ENCODE results near the gene SV2B.

SV2B gene

GRCh38 chr15:91265416-91265940, 165.4 kb downstream of the SV2B start:
- DNase-seq (ENCODE audit: low read depth, low spot score) = no peak

DNA sequence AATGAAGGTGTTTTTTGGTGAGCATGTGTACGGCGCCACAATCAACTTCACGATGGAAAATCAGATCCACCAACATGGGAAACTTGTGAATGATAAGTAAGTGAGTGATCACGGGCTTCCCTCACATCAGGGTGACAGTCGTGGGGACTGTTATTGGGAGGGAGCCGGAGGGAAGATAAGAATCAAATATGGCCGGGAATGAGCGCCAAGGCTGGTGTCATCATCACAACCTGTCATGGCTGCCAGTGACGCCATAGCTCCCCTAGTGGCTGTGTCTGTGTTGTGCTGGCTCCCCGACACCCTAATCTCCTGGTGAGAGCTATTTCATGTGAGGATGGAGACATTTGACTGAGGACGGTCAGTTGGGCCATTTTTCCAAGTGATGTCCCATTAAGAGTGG, 168.5 kb downstream of the SV2B start:
- no peak for DNase-seq (ENCODE audit: low read depth, low spot score)

DNA sequence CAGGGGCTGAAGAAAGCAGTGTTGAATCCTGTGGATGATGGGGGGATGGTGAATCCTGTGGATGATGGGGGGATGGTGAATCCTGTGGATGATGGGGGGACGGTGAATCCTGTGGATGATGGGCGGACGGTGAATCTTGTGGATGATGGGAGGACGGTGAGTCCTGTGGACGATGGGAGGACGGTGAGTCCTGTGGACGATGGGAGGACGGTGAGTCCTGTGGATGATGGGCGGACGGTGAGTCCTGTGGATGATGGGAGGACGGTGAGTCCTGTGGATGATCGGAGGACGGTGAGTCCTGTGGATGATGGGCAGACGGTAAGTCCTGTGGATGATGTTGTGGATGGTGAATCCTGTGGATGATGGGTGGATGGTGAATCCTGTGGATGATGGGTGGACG, 170.7 kb downstream of the SV2B start:
- no peak for DNase-seq (ENCODE audit: low read depth, low spot score)

DNA sequence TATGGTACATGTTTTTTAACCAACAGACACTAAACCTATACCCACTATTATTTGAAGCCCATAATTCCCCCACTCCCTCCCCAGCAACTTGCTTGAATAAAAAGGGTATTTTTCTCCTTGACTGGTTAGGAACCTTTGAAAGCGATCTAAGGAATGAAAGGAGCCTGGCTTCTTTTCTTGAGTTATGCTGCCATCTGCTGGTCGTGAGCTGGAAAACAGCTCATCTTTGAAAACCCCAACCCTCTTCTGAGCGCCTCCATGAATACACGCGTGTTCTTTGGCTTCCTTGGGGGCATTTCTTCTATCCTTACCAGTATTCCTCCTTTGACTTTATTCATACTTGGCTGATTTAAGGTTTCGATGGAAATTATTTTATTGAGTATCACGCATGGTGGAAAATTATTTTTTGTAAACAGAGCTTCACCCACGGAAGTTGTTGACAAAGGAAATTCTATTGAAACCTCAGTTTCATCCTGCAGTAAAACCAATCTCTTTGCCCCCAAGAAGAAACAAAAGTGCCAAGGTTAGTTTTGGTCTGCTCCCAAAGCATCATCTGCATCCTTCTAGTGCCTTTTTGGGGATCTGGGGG, 171.6 kb downstream of the SV2B start:
- DNase-seq (ENCODE audit: low read depth, low spot score) = peak; percentile 40

DNA sequence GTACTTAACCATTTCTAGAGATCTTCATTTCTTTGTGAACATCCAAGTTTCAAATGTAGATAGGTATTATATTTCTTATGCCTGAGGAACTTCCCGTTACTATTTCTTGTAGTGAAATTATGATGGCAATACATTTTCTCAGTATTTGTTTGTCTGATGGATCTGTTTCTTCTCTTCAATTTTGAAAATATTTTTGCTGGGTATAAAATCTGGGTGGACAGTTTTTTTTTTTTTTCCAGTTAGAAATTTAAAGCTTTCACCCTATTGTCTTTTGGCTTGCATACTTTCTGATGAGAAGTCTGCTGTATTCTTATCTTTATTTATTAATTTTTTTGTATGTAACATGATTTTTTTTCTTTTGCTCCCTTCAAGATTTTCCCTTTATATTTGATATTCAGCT, 175.8 kb downstream of the SV2B start:
- no peak for DNase-seq (ENCODE audit: low read depth, low spot score)

- no peak for DNase-seq (ENCODE audit: low read depth, low spot score)
Observed at GRCh38 chr15:91278951-91279350, 178.9 kb downstream of the SV2B start.

DNA sequence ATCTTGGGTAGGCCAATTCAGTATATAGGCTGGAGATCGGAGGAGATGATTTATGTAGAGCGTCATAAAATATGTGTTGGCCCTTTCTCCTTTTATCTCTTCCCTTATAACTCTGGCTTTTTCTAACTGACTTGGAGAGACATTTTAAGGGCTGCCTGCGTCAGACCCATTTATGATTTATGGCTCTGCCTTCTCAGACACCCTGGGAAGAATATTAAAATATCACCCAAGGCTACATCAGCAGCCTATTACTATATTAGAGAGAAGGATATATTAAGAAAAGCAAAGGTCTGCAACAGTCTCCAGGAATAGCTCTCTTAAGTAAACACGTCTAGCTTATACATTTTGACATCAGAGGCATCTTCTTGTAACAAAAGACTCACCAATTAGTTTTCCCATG, 179.4 kb downstream of the SV2B start:
- no peak for DNase-seq (ENCODE audit: low read depth, low spot score)

DNA sequence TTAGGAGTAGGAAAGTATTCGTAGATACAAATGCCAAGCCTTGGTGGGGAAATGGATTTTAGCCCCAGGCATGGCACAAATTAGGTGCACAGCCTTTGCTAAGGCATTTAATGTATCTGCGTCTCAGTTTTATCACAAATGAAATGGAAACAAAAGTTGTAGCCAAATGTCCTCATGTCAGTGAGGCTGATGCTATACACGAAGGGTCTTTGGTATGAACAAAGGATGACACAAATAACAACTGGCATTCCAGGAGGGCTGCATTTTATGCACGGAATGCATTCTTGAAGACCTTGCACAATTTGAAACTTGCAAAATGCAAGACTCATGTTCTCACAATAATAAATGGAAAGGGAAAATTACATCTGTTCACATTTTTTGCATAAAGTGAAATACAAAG, 181.9 kb downstream of the SV2B start:
- DNase-seq (ENCODE audit: low read depth, low spot score) = no peak

DNA sequence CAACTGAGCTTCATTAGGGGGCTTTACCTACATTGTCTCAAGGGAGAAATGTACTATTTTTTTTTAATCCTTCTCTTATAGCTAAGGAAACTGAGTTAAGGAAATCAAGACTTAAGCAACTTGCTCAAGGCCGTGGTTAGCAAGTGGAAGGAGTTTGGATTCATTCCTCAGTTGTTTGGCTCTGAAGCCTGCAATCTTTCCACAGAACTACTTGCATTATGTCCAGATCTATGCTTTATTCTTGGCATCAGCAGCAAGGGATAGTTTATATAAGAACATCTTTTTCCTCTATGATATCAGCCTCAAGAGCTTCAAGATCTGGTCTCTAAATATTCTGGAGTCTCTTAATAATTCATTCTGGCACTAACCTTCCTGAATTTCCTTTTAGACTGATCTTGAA, 182.4 kb downstream of the SV2B start:
- DNase-seq (ENCODE audit: low read depth, low spot score) = no peak

DNA sequence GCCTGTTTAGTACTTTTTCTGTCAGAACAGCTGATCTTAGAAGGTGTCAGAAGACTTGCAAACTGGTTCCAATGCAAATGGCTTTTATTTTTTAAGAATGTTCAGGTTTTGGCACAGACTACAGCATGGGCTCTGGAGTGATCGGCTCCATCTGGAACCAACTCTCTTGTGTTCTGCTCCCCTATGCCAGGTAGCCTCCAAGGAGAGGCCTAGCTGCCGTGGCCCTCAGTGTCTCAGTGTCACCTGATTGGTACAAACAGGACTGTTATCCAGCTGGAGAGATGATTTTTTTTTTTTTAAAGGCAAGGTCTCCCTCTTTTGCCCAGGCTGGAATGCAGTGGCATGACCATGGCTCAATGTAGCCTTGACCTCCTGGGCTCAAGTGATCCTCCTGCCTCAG, 183.1 kb downstream of the SV2B start:
- DNase-seq (ENCODE audit: low read depth, low spot score) = no peak

- DNase-seq (ENCODE audit: low read depth, low spot score) = no peak
Observed at GRCh38 chr15:91284758-91285466, 184.9 kb downstream of the SV2B start.

DNA sequence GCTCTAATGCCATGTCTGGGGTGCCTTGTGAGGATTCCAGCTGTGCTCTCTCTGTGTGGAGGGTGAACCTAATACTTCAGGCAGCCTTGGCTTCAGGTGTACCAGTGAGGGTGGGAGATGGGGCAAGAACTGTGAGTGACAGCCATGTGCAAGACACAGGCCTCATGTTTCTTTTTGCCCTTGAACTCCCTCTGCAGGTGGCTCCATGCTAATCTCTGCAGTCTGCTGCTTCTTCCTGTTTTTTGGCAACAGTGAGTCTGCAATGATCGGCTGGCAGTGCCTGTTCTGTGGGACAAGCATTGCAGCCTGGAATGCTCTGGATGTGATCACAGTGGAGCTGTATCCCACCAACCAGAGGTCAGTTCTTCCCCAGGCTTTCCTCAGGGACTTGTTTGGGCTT, 189.3 kb downstream of the SV2B start:
- DNase-seq (ENCODE audit: low read depth, low spot score) = no peak

DNA sequence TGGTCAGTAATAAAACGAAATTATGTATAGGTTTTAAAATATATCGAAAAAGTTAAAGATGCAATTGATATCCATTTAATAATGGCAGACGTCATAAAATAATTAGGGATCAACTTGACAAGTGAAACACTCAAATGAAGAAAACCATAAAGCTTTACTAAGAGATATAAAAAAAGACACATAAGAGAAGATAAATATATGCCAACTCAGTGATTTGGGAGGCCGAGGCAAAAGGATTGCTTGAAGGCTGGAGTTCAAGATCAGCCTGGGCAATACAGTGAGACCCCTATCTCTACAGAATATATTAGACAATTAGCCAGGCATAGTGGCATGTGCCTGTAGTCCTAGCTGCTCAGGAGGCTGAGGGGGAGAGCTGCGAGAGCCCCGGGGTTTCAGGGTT, 190.5 kb downstream of the SV2B start:
- DNase-seq (ENCODE audit: low read depth, low spot score) = no peak

DNA sequence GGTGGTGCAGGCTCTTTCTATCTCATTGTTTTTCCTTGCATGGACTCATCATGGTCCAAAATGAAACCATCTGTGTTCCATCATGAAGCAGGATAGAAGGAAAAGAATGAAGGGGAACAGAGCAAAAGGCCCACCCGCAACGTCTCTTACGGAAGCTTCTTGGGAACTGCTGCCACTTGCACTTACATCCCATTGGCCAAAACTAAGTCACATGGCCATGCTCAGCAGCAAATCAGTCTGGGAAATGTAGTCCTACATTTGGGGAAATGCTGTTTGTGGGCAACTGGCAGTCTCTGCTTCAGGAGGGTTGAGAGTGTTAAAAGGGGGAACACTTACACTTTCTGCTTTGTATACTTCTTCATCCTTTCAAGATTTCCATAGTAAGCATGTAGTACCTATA, 191.6 kb downstream of the SV2B start:
- DNase-seq (ENCODE audit: low read depth, low spot score) = no peak

DNA sequence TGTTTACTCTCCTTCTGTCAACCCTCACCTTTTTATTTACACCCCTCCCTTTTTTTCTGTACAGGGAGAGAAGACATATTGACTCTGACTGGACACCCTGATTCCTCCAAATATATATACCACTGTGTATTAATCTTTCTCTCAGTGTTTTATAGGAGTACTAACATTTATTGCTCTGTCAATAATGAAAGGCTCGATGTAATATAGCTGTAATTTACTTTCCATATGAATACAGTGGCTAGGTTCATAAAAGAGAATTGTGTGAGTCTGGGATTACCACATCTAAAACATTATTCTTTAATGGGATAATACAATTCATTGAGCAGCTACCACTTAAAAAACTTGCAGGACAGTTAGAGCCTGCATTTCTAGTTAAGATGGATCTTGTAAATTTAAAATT, 194.3 kb downstream of the SV2B start:
- no peak for DNase-seq (ENCODE audit: low read depth, low spot score)

GRCh38 chr15:91294795-91295194, 194.7 kb downstream of the SV2B start:
- no peak for DNase-seq (ENCODE audit: low read depth, low spot score)

DNA sequence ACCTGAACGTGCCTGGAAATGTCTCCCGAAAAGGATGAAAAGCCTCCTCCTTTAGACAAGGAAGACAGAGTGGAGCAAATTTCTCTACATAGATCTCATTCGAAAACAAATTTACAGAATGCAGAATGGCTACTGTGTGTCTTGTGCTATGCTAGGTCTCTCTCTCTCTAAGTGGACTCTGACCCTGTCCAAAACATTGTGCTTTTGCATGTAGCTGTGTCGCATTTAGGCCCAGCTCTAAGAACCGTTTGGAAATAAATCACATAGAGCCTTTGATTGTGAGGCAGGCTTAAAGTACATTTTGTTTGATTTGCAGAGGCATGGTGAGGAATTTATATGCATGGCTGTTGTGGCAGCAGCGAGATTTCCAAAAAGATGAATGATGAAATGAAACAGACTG, 198.0 kb downstream of the SV2B start:
- no peak for DNase-seq (ENCODE audit: low read depth, low spot score)

GRCh38 chr15:91302588-91303439, 202.8 kb downstream of the SV2B start:
- peak; percentile 4 for DNase-seq (ENCODE audit: low read depth, low spot score)

DNA sequence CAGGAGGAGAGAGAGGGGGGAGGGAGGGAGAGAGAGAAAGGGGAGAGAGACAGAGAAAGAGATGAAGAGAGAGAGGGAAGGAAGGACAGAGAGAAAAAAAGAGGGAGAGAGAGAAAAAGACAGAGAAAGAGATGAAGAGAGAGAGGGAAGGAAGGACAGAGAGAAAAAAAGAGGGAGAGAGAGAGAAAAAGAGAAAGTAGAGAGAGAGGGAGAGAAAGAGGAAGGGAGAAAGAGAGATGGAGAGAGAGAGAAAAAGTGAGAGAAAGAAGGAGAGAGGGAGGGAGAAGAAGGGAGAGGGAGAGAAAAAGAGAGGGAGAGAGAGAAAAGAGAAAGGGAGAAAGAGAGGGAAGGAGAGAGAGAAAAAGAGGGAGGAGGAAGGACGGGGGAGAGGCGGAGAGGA, 204.2 kb downstream of the SV2B start:
- DNase-seq (ENCODE audit: low read depth, low spot score) = no peak

DNA sequence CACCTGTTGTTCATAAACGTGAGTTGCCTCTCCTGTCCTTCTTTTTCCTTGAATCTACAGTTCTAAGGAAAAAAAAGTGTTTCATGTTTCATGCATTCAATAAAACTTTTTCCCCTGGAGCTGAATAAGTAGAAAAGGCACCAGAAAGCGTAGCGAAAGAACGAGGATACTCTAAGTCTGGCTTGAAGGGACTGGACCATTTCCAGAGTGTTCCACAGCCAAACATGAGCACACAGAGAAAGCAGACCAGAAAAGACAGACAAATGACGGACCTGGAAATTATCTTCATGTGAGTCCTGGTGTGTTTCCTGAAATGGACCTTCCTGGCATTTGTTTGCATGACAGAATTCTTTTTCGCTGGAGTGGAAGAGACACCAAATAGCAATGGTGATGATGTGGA, 204.7 kb downstream of the SV2B start:
- no peak for DNase-seq (ENCODE audit: low read depth, low spot score)

DNA sequence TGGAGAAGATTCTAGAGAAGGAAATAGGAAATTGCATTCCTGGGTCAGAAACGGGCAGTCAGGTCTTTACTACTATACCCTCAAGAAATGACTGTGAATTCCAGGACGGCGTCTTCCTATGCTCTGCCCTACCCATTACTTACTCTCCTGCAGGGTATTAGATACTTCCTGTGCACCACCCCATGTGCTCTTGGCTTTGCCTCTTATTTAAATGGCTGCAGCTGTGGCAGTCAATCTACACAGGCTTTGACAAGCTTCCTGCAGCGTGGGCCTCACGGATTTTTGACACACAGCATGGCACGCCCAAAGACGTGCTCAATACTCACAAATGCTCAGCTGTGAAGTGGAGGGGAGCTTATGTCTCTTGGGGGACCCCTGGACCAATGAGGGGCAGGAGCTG, 206.1 kb downstream of the SV2B start:
- DNase-seq (ENCODE audit: low read depth, low spot score) = no peak

DNA sequence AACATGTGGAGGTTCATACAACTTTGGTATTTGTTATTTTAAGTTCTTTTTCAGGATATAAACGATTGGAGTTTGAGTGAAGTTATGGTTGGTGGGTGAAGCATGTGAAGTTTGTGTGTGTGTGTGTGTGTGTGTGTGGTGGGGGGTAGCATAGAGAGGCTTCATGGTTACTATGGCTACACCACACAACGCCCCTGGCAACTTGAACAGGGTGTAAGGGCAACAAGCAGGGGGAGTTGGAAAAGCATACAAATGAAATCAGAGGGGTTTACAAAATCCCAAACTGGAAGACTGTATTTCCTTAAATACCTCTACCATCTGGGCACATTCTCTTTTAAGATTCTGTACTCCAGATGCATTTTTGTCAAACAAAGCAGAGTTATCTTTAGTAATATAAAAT, 207.5 kb downstream of the SV2B start:
- DNase-seq (ENCODE audit: low read depth, low spot score) = no peak

- no peak for DNase-seq (ENCODE audit: low read depth, low spot score)
Observed at GRCh38 chr15:91308199-91308598, 208.1 kb downstream of the SV2B start.

Data from smooth muscle cell of the brain vasculature (primary cell).